IPS-NIHi11 (cell line): ENCODE measurements around the gene PPIP5K2.
"Not testable (repeated sequence)": the region's sequence is repeated elsewhere in the genome, so short reads cannot be mapped to it uniquely, and the experiment has no call there.

Source experiments
- DNase-seq: peaks from one replicate; pipeline ENCODE4 v3.0.0; 2012; ENCODE audit warnings: mixed read lengths, low spot score

Gene PPIP5K2

DNA sequence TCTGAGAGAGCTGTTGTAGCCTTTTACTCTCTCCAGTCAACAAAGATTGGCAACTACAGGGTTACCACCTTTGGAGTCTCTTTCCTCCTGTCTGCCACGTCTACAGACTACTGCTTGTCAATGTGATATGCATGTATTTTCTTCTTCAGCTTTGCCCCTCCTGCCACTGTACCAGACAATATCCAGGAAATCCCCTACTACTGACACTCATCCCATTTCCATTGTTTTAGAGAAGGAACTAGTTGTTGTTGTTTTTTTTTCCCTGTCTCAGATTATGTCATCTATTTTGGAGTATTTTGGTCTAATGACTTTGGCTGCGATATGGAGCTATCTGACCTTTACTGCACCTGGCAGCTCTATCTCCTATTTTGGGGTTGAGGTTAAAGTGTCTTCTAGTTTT lies 88.4 kb downstream of the PPIP5K2 start:
- no peak for DNase-seq

DNA sequence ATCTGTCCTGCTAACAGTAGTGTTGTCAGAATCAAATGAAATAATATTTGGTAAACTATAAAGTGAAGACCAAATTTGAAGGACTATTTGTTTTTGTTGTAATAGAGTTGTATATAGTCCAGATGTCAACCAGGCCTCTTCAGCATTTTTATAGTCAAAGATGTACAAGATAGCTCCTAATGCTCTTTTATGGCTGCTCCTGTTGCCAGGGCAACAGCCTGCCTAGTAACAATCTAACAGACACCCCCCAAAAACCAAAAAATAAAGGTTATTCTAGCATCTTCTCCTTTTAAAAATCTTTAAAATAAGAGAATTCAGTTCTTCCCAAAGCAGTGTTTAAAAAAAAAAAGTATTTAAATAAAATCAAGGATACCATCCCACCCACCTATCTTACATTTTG lies 89.0 kb downstream of the PPIP5K2 start:
- DNase-seq, result no peak

DNA sequence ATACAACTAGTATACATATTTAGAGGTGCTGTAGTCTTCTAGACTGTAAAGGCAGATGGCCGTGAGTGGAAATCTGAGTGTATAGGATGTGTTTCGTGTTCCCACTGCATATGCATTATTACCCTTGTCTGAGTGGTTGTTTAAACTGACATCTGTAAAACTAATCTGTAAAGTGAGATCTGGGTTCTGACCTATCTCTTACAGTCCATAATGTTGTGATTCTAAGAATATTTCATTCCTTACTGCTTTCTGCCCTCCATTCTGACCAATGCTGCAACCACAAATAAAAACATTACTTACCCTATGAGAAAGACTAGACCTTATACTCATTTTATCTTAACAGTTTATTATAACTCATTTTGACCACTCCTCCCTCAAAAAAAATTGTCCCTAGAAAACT lies 90.9 kb downstream of the PPIP5K2 start:
- no peak for DNase-seq

DNA sequence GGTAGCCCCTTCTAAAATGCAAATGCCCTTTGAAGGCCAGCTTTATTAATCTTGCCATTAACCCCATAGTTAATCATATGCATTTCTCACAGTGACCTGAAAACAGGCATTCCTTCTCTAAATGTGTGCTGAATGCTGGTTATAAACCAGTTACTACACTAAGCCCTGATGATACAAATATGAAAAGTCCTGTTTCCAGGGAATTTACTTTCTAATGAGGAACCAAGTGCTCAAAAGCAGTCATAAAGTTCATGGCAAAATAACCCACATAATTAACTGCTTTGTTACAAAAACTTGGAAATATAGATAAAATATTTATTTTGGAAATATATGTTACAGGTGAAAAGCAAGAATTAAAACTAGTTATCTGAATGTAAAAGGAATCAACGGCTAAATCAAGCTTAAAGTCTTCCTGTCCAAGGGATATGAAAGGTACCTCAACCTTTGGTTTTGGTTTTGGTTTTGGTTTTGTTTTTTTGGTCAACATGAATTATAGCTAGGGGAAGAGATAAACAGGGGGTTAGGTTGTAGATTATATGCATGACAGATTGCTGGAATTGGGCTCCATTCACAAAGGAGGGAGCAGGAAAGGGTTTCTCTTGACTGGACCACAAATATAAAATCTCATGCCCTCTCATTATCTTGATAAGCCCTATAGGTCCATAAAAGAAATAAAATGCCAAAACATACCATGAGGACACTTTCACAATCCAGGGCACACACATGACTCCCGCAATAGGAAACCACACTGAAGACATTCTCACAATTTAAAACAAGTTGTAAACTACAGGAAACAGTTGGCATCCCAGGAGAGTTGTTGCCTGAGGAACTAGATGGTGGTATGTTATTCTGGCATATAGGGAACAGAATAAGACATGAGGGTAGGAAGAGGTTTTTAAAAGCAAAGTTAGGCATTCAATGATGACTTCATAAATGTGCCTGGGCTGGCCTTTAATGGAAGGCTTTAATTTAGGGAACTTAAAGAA lies 91.8 kb downstream of the PPIP5K2 start:
- no peak for DNase-seq

DNA sequence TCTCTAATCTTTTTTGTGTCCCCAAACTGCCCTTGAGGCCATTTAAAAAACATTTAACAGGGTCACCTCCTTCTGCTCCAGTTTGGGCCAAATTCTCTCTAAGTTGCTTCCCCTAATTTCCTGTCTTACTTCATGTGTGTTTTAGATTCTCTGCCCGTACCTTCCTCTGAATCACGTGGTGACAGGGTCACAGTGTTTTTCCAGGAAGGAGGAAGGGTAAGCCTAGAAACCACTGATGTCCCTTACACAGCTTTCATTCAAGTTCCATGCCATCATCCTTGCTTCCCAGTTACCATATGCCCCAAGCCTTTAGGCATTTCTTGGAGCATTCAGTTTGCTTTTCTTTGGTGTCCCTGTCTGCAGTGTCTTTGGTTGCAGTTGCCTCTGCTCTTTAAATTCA lies 96.0 kb downstream of the PPIP5K2 start:
- DNase-seq, result no peak

DNA sequence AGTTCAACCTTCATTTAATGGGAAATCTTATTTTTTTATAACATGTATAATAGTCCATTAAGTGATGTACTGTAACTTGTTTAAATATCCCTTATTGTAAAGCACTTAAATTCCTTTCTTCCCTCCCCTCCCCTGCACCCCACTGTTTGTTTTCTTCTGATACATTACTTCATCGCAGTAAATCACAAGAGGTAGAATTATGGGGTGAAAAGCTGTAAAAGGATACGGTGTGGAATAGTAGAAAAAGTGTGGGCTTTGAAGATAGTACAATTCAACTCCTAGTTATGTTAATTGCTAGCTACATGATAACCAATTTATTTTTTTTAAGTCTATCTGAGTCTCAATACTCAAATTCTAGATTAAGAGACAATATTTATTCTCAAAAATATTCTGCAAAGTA lies 96.6 kb downstream of the PPIP5K2 start:
- DNase-seq, result no peak

DNA sequence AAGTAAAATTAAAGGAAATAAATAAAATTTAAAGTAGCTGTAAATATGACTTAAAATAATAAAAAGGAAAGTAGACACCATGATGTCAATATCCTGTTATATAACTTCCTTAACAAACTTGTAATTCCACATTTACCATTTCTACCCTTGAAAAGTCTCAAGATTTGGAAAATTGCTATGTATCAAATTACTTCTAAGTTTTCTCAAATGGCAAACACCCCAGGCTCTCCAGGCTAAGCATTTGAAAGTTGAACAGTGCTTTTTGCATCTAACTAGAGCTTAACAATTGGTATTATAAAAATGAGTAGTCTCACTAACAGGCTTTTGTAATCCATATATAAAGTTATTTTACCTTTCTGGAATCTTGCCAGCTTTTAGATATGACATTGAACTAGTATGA lies 97.0 kb downstream of the PPIP5K2 start:
- no peak for DNase-seq

DNA sequence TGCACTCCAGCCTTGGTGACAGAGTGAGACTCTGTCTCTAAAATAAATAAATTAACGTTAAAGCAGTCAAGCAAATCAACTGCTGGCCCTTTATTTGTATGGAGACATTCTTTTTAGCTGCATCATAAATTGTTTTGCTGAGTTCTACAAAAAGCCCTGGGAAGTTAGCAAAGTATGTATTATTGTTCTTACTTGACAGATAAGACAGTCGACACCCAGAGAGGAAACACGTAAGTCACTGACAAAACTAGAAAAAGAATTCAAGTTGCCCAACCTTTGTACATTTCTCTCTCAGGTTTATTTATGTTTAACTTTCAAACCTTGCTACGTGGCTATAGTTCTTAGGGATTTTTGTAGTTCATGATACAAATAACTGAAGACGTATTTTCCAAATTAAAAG lies 98.1 kb downstream of the PPIP5K2 start:
- no peak for DNase-seq

DNA sequence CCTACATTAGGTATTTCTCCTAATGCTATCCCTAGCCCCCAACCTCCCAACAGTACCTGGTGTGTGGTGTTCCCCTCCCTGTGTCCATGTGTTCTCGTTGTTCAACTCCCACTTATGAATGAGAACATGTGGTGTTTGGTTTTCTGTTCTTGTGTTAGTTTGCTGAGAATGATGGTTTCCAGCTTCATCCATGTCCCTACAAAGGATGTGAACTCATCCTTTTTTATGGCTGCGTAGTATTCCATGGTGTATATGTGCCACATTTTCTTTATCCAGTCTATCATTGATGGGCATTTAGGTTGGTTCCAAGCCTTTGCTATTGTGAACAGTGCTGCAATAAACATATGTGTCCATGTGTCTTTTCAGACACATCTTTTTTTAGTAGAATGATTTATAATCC lies 99.0 kb downstream of the PPIP5K2 start:
- DNase-seq, result not testable (repeated sequence)

DNA sequence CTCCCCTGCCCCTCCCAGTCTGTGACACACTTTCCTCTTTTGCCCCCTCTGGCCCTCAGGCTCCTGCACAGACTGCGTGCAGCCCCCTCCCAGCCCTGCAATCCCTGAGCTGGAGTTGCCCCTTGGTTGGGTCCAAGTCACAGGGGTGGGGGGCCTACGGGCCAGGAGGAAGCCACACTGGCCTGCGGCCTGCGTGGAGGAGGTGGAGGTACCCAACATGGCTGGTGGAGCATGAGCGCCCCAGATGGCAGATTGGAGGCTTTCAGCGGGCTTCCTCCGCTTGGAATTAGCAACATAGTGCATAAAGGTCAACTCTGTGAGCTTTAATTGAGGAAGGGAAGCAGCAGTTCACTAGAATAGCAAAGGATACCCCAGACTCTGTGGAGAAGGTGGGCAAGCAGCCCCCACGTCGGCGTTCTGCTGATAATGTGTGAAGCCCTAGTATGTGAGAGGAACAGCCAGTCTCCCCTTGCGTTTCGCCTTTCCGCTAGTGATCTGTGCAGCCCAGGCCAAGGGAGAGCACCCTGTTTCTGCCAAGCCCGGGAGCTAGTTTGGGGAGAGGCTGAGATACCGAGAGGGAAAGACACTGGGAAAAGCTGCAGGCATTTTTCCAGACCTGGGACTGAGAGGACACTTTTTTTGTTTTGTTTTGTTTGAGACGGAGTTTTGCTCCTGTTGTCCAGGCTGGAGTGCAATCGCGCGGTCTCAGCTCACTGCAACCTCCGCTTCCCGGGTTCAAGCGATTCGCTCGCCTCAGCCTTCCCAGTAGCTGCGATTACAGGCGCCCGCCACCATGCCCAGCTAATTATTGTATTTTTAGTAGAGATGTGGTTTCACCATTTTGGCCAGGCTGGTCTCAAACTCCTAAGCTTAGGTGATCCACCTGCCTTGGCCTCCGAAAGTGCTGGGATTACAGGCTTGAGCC lies 103.2 kb downstream of the PPIP5K2 start:
- no peak for DNase-seq

DNA sequence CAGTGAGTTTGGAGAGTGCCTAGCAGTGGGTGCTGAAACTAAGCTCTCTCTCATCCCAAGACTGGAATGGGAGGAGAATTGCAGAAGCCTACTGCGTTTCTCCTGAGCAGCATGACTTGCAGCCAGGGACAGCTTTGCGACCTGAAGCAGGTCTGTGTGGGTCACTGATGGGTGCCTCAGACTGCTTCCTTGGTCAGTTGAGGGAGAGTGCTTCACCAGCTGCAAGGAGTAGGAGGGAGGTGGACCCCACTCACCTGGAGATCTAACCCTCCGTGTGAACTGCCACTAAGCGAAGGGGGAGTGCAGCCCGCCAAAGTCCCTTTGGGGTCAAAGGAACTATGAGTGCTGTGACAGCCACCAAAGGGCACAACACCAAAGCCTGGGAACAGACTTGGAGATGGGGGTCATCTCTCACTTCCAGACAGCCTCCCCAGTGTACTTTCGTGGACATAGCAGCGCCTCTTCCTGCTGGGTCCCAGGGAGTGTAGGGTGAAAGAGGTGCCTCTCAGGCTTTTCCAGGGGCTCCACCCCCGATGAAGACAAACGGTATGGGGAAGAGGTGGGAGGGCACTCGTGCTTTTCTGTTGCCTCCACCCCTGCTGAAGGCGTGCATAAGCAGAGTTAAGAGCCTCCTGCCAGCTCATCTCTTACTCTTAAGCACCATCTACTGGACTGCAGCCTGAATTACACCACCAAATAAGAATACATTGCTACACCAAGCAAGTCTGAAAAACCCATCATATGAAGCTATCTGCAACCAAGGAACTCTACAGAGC lies 104.2 kb downstream of the PPIP5K2 start:
- DNase-seq, result peak; percentile 63

DNA sequence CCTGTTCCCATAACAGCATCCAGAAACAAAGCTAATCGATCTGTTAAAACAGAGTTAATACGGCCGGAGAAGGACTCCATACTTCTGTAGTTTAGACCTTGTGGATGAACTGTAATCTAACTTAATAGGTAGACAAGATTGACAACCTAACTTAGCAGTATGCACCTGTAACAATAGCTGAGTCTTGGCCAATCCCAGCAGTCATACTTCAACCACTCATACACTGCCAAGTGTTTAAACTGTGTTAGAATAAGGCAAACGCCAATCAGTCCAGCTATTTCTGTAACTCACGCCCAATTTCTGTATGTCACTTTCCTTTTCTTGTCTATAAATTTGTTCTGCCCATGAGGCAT lies 104.8 kb downstream of the PPIP5K2 start:
- DNase-seq, result no peak

DNA sequence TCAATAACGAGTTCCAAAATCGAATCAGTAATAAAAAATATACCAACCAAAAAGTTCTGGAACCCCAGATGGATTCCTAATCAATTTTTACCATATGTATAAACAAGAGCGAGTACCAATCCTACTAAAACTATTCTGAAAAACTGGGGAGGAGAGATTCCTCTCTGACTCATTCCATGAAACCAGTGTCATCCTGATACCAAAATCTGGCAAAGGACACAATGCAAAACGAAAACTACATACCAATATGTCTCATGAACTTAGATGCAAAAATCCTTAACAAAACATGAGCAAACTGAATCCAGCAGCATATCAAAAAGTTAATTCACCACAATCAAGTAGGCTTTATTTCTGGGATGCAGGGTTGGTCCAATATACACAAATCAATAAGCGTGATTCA lies 108.0 kb downstream of the PPIP5K2 start:
- no peak for DNase-seq

DNA sequence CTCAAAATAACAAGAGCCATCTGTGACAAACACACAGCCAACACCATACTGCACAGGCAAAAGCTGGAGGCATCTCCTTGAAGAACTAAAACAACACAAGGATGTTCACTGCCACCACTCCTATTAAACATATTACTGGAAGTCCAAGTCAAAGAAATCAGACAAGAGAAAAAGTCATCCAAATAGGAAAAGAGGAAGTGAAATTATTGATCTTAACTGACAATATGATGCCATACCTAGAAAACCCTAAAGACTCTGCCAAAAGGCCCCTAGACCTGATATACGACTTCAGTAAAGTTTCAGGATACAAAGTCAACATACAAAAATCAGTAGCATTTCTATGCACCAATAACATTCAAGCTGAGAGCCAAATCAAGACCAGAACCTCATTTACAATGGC lies 108.5 kb downstream of the PPIP5K2 start:
- no peak for DNase-seq

DNA sequence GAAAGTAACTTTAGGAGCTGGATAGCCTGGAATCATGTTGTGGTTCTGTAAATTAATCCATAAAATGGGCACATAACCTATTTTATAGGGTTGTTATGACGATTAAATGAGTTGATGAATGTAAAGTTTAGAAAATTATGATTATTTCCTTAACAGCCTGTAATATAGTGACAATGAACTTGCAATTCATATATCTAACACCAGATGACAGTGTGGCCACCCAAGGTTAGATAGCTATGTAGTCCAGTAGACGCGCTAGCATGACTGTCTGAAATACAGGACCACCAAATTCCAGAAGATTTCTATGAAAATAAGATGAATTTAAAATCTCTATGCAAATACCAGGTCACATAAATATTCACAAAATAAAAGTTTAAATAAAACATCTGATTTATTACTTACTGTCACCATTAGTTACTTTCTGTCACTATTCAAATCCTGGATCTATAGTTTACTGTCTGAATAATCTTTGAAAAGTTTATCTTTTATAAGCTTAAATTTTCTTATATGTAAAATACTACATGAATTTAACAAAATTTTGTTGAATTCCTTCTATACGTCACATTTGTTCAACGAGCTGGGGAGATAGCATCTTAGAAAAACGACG lies 112.4 kb downstream of the PPIP5K2 start:
- DNase-seq, result peak; percentile 29

DNA sequence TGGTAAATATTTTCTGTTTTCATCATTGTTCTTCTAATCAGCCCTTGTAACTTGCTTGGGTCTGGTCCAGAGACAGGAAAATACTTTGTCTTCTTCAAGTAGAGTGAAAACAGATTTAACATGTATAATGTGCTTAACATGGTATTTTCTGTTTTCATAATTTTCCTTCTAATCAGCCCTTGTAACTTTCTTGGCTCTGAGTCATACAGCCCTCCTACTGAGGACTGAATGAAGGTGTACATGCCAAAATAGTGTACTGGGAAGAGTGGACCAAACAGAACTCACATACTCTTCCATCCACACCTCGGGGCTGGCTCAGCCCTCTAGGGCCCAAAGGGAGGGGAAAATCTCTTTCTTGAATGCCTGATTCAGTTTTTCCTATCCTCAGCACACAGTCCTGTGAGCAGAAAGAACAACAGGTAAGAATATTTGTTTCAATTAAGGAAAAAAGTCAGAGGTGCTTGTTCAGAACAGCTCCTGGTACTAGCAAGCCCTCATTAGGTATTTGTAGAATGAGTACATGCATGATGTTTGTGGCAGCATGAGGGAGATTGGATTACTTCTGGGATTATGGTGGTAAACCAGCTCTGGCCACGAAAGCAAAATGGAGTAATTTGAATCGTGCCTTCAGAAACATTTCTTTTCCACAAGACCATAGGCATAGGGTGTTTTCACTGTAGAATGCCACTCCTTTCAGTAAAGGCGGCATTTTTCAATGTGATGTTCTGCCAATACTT lies 114.3 kb downstream of the PPIP5K2 start:
- DNase-seq, result no peak

DNA sequence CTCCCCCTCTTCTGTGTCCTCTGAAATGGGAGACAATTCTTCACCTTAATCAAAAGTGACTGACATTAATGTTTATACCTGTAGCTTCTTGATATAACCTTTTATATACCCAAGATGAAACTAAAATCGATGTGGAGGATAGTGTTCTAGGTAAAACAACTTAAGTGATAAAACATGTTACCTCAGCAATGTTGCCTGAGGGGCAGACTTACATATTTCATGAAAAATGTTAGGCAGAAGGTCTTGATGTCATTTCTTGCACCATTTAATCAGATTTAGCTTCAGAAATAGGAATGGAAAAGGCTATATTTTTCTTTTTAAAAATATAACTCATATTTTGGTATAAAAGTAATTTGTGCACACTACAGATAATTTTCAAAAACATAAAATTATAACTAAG lies 115.8 kb downstream of the PPIP5K2 start:
- DNase-seq, result no peak

DNA sequence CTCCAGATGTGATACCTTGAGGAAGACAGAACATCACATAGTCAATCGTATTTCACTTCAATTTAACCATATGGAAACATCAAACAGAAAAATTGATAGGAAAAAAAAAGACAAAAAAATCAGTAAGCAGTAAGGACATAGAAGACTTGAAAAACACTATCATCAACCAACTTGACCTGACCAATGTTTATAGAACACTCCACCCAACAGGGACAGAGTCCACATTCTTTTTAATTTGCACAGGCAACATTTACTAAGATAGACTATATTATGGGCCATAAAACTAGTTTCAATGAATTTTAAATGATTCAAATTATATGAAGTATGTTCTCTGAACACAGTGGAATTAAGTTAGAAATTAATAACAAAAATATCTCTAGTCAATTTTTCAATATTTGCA lies 117.7 kb downstream of the PPIP5K2 start:
- no peak for DNase-seq

DNA sequence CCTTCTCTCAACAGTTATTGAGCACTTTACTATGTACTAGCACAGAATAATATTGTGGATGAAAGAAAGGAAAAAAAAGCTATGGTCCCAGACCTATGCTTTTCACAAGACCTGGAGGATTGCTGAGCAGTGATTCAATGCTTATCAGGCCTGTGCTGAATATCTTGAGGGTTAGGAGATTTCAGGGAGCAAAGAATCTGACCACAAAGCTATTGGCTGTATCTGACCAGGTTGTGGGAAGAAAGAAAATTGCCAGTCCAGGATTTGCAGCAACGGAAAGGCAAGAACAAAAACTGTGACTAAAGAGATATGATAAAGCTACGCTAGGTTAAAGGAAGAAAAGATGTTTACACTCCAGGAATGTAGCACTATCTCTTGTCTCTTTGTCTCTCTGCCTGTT lies 123.6 kb downstream of the PPIP5K2 start:
- no peak for DNase-seq

DNA sequence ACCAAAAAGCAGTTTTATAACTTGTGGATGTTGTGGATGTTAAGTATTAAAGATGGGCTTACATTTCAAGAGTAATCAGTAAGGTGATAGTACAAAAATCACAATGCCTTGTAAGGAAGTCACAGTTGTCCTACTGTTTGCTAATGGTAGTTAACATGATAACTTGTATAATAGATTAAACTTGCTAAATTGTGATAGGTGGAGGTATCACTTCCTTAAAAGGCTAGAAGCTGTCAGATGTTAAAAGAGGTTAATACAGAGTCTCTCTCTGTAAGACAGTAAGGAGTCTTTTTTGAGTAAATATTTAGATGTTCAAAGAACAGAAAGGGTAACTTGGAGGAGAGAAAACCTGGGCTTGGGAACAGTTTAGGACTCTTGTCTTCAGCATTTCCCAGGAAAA lies 124.3 kb downstream of the PPIP5K2 start:
- DNase-seq, result no peak

DNA sequence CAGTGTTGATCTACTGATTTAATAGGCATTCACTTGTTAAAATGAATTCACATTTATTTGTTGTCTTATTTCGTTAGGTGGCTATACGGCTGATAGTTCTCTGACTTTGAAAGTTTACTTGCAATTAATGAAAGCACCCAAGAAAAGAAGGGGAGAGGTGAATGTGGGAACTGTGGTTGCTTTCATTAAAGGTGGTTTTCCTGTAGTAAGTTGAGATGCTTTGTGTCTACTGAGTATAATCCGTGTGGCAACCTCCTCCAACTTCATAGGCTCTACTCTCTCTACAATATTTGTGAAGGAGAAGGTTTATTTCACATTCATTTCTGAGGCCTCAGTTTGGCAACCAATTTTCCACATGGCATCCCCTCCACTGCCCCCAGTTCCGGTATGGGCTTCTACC lies 125.7 kb downstream of the PPIP5K2 start:
- DNase-seq, result no peak
